ENCODE results near the gene CALR. TPM values are rescaled to one million over a fixed set of nuclear protein-coding genes. Genes with fewer than 3 reads are reported as not detected.
A peak's percentile ranks its signal among the peaks of the same experiment; 100 is the strongest.

The CALR gene
- total and polyA plus RNA-seq, 9 of the 15 experiments (the other 6 are each of a cell fraction or from before 2014, with no cell fraction given): 126 to 811 (median 642) TPM

- peak; percentile 48; the same call in 1 of the 2 replicates for TF ChIP-seq TFAP4 (CRISPR knock-in tag; IDR thresholded peaks at IDR 0.05; ENCODE audit: borderline replicate concordance)
- no peak for TF ChIP-seq FOSL1 (tag; conservative IDR thresholded peaks at IDR 0.05)
- peak; percentile 79; the same call in 1 of the 2 replicates for TF ChIP-seq ZBTB7A (IDR thresholded peaks at IDR 0.05; ENCODE audit: borderline replicate concordance, control insufficient read depth, low read depth, low read length)
- no peak for TF ChIP-seq ZBTB8A (IDR thresholded peaks at IDR 0.05; ENCODE audit: partially characterized antibody)
- TF ChIP-seq SUPT5H (IDR thresholded peaks at IDR 0.05): peak; percentile 76
- peak; percentile 49; the same call in 1 of the 2 replicates for TF ChIP-seq ELF1 (tag; IDR thresholded peaks at IDR 0.05)
- TF ChIP-seq ARNT (IDR thresholded peaks at IDR 0.05): no peak
- peak; percentile 62 for TF ChIP-seq ZNF316 (IDR thresholded peaks at IDR 0.05)
- TF ChIP-seq ZNF121 (CRISPR knock-in tag; conservative IDR thresholded peaks at IDR 0.05): peak; percentile 97
- TF ChIP-seq, protein P1, sequence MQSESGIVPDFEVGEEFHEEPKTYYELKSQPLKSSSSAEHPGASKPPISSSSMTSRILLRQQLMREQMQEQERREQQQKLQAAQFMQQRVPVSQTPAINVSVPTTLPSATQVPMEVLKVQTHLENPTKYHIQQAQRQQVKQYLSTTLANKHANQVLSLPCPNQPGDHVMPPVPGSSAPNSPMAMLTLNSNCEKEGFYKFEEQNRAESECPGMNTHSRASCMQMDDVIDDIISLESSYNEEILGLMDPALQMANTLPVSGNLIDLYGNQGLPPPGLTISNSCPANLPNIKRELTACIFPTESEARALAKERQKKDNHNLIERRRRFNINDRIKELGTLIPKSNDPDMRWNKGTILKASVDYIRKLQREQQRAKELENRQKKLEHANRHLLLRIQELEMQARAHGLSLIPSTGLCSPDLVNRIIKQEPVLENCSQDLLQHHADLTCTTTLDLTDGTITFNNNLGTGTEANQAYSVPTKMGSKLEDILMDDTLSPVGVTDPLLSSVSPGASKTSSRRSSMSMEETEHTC (IDR thresholded peaks at IDR 0.05): 0 out of 2 replicates have a peak, but pooled peaks have one; percentile 14
- no peak for TF ChIP-seq ZNF766 (CRISPR knock-in tag; conservative IDR thresholded peaks at IDR 0.05)
- TF ChIP-seq KDM4B (IDR thresholded peaks at IDR 0.05; ENCODE audit: borderline replicate concordance in 2 of 2, low read depth in 1 of 2): 0 out of 4 replicates have a peak, but pooled peaks of 1 of the 2 experiments have one; percentile 10
- peak; percentile 8; the same call in 1 of the 2 replicates for TF ChIP-seq JUND (IDR thresholded peaks at IDR 0.05; ENCODE audit: borderline replicate concordance, low read depth, low read length)
- no peak; the same call in 2 of the 3 replicates for TF ChIP-seq JUND (tag; IDR thresholded peaks at IDR 0.05; ENCODE audit: borderline replicate concordance, low read depth, low read length)
- TF ChIP-seq ZFPM2 (CRISPR knock-in tag; IDR thresholded peaks at IDR 0.05): no peak
- peak; percentile 79; the same call in 1 of the 2 replicates for TF ChIP-seq MXI1 (IDR thresholded peaks at IDR 0.05; ENCODE audit: low read depth, low read length)
- TF ChIP-seq FOXA3 (CRISPR knock-in tag; conservative IDR thresholded peaks at IDR 0.05 in 1 of 2, IDR thresholded peaks at IDR 0.05 in 1 of 2): no peak
- TF ChIP-seq CAMTA2 (CRISPR knock-in tag; conservative IDR thresholded peaks at IDR 0.05): 0 out of 2 replicates have a peak, but pooled peaks have one; percentile 22
- TF ChIP-seq STAG1 (CRISPR knock-in tag; IDR thresholded peaks at IDR 0.05; ENCODE audit: borderline replicate concordance): 0 out of 2 replicates have a peak, but pooled peaks have one; percentile 11
- TF ChIP-seq ATF1 (CRISPR knock-in tag; IDR thresholded peaks at IDR 0.05): no peak
- peak; percentile 49; the same call in 1 of the 2 replicates for TF ChIP-seq ATF1 (tag; IDR thresholded peaks at IDR 0.05)
- TF ChIP-seq E2F6 (IDR thresholded peaks at IDR 0.05; ENCODE audit: borderline replicate concordance in 1 of 2, extremely low read depth in 1 of 2, insufficient read depth in 1 of 2, insufficient read length in 1 of 2, low read depth in 1 of 2, low read length in 1 of 2, poor library complexity in 1 of 2, severe bottlenecking in 1 of 2): peak in 1 of 2 experiments; percentile 69
- TF ChIP-seq DACH1 (IDR thresholded peaks at IDR 0.05; ENCODE audit: partially characterized antibody): no peak
Observed at GRCh38 chr19:12956446-12957388, 18.3 kb downstream of the CALR start, which contains the start of gene GADD45GIP1 (continued).
